Measurements from ENCODE around the gene FZD8.

GRCh38 chr10:35657621-35658020 is 15.5 kb upstream of the FZD8 start:
- TF ChIP-seq CTCF (IDR thresholded peaks at IDR 0.05; ENCODE audit: low read length) (no peak), EZH2 (IDR thresholded peaks at IDR 0.05; ENCODE audit: borderline replicate concordance, low read length) (no peak)
